WTC11 (cell line): Measurements from ENCODE around the gene CD9. TPM values are rescaled to one million over a fixed set of nuclear protein-coding genes. Genes with fewer than 3 reads are reported as not detected.

Experiments used
- ATAC-seq: fragments of 200-7000 bp; cut with Tn5 transposase; 2 replicates; pipeline ENCODE4 v1.10.0; 2021; ENCODE audit warnings: mild to moderate bottlenecking, moderate library complexity
- CTCF ChIA-PET: fragments of 300-600 bp; sonication (Branson Sonifier 250); formaldehyde crosslinking; loops from one replicate; lab custom pipeline; 2021; ENCODE audit warnings: antibody characterized with exemption; lab: Charles Lee
- POLR2A ChIA-PET: fragments of 350-600 bp; sonication (Branson Sonifier 250); formaldehyde crosslinking; loops from one replicate; lab custom pipeline; 2021; ENCODE audit warnings: antibody characterized with exemption; lab: Charles Lee
- DNase-seq: peaks from one replicate; pipeline ENCODE4 v3.0.0; 2021; ENCODE audit warnings: low spot score
- H3K27ac Mint-ChIP-seq: 2 replicates; pipeline ENCODE4 v1.8.0; 2021; ENCODE audit warnings: mixed read lengths
- H3K27me3 Mint-ChIP-seq: 2 replicates; pipeline ENCODE4 v1.8.0; 2021; ENCODE audit warnings: low read depth, mild to moderate bottlenecking, moderate library complexity, mixed read lengths
- H3K36me3 Mint-ChIP-seq: 2 replicates; pipeline ENCODE4 v1.8.0; 2021; ENCODE audit warnings: mixed read lengths
- H3K4me1 Mint-ChIP-seq: 2 replicates; pipeline ENCODE4 v1.8.0; 2022; ENCODE audit warnings: mixed read lengths
- H3K4me3 Mint-ChIP-seq: 2 replicates; pipeline ENCODE4 v1.8.0; 2021; ENCODE audit warnings: mild to moderate bottlenecking, moderate library complexity, mixed read lengths
- H3K9me3 Mint-ChIP-seq: 2 replicates; pipeline ENCODE4 v1.8.0; 2021; ENCODE audit warnings: mixed read lengths
- ATF1 ChIP-seq: sonication (generic); formaldehyde crosslinking; IDR thresholded peaks from 2 replicates; pipeline ENCODE4 v1.8.1; 2023; ENCODE audit warnings: mild to moderate bottlenecking, moderate library complexity, missing genetic modification reagents
- ATF6 ChIP-seq: sonication (generic); formaldehyde crosslinking; IDR thresholded peaks from 2 replicates; pipeline ENCODE4 v1.8.1; 2023; ENCODE audit warnings: mild to moderate bottlenecking, missing genetic modification reagents
- CDX4 ChIP-seq: fragments of 250-450 bp; sonication (Bioruptor Pico); IDR thresholded peaks from 2 replicates; pipeline ENCODE4 v1.9.0; 2021; ENCODE audit warnings: moderate library complexity, mild to moderate bottlenecking, inconsistent platforms, borderline replicate concordance
- CREB1 ChIP-seq: sonication (generic); formaldehyde crosslinking; IDR thresholded peaks from 2 replicates; pipeline ENCODE4 v1.8.0; 2023; ENCODE audit warnings: mild to moderate bottlenecking, missing genetic modification reagents
- ELF4 ChIP-seq: sonication (generic); formaldehyde crosslinking; IDR thresholded peaks from 2 replicates; pipeline ENCODE4 v1.8.1; 2022; ENCODE audit warnings: low read depth, mild to moderate bottlenecking, moderate library complexity, missing genetic modification reagents
- EMX1 ChIP-seq: fragments of 250-450 bp; sonication (Bioruptor Pico); IDR thresholded peaks from 2 replicates; pipeline ENCODE4 v1.8.0; 2021; ENCODE audit warnings: mild to moderate bottlenecking
- ESRRA ChIP-seq: sonication (generic); formaldehyde crosslinking; IDR thresholded peaks from 2 replicates; pipeline ENCODE4 v1.8.1; 2022; ENCODE audit warnings: mild to moderate bottlenecking, missing genetic modification reagents, borderline replicate concordance
- ETV6 ChIP-seq: sonication (generic); formaldehyde crosslinking; IDR thresholded peaks from 2 replicates; pipeline ENCODE4 v1.8.1; 2022; ENCODE audit warnings: mild to moderate bottlenecking, missing genetic modification reagents
- FOXP1 ChIP-seq: sonication (generic); formaldehyde crosslinking; IDR thresholded peaks from 2 replicates; pipeline ENCODE4 v1.8.0; 2022; ENCODE audit warnings: missing genetic modification reagents, mild to moderate bottlenecking, moderate library complexity, borderline replicate concordance
- FOXP4 ChIP-seq: sonication (generic); formaldehyde crosslinking; IDR thresholded peaks from 2 replicates; pipeline ENCODE4 v1.8.0; 2022; ENCODE audit warnings: mild to moderate bottlenecking, missing genetic modification reagents
- IRF1 ChIP-seq: sonication (generic); formaldehyde crosslinking; IDR thresholded peaks from 2 replicates; pipeline ENCODE4 v1.8.0; 2023; ENCODE audit warnings: missing genetic modification reagents
- KAT7 ChIP-seq: sonication (generic); formaldehyde crosslinking; IDR thresholded peaks from 2 replicates; pipeline ENCODE4 v1.8.1; 2023; ENCODE audit warnings: missing genetic modification reagents, mild to moderate bottlenecking, borderline replicate concordance
- MAX ChIP-seq: sonication (generic); formaldehyde crosslinking; IDR thresholded peaks from 2 replicates; pipeline ENCODE4 v1.8.0; 2022; ENCODE audit warnings: mild to moderate bottlenecking, missing genetic modification reagents
- MXD4 ChIP-seq: fragments of 250-450 bp; sonication (Bioruptor Pico); IDR thresholded peaks from 2 replicates; pipeline ENCODE4 v1.8.0; 2021; ENCODE audit warnings: mild to moderate bottlenecking, moderate library complexity, borderline replicate concordance
- MYBL2 ChIP-seq: sonication (generic); formaldehyde crosslinking; IDR thresholded peaks from 2 replicates; pipeline ENCODE4 v1.8.1; 2023; ENCODE audit warnings: mild to moderate bottlenecking, moderate library complexity, missing genetic modification reagents
- RELA ChIP-seq: sonication (generic); formaldehyde crosslinking; IDR thresholded peaks from 2 replicates; pipeline ENCODE4 v1.8.1; 2022; ENCODE audit warnings: missing genetic modification reagents, mild to moderate bottlenecking, borderline replicate concordance
- TEAD1 ChIP-seq: sonication (generic); formaldehyde crosslinking; IDR thresholded peaks from 2 replicates; pipeline ENCODE4 v1.8.0; 2022; ENCODE audit warnings: mild to moderate bottlenecking, missing genetic modification reagents
- TP53 ChIP-seq: sonication (generic); formaldehyde crosslinking; IDR thresholded peaks from 2 replicates; pipeline ENCODE4 v1.8.1; 2023; ENCODE audit warnings: mild to moderate bottlenecking, missing genetic modification reagents
- USF2 ChIP-seq: sonication (generic); formaldehyde crosslinking; IDR thresholded peaks from 2 replicates; pipeline ENCODE4 v1.8.1; 2023; ENCODE audit warnings: mild to moderate bottlenecking, missing genetic modification reagents, moderate library complexity
- ZBTB21 ChIP-seq: sonication (generic); formaldehyde crosslinking; IDR thresholded peaks from 2 replicates; pipeline ENCODE4 v1.8.1; 2023; ENCODE audit warnings: mild to moderate bottlenecking, missing genetic modification reagents, borderline replicate concordance
- ZBTB43 ChIP-seq: sonication (generic); formaldehyde crosslinking; IDR thresholded peaks from 2 replicates; pipeline ENCODE4 v1.8.1; 2023; ENCODE audit warnings: mild to moderate bottlenecking, missing genetic modification reagents
- ZNF121 ChIP-seq: sonication (generic); formaldehyde crosslinking; IDR thresholded peaks from 2 replicates; pipeline ENCODE4 v1.8.0; 2023; ENCODE audit warnings: missing genetic modification reagents
- ZNF263 ChIP-seq: sonication (generic); formaldehyde crosslinking; IDR thresholded peaks from 2 replicates; pipeline ENCODE4 v1.8.1; 2022; ENCODE audit warnings: low read depth, mild to moderate bottlenecking, moderate library complexity, missing genetic modification reagents
- ZNF671 ChIP-seq: fragments of 250-450 bp; sonication (Bioruptor Pico); IDR thresholded peaks from 2 replicates; pipeline ENCODE4 v1.8.0; 2021; ENCODE audit warnings: mild to moderate bottlenecking
- ZSCAN18 ChIP-seq: fragments of 250-450 bp; sonication (Bioruptor Pico); IDR thresholded peaks from 2 replicates; pipeline ENCODE4 v2.1.2; 2022; ENCODE audit warnings: mild to moderate bottlenecking, moderate library complexity
- total RNA-seq: library from RNA; stranded (reverse); gene quantifications from 3 replicates; pipeline ENCODE4 v1.2.3, GENCODE V29; 2021

The CD9 gene
- total RNA-seq, 1 experiment from 2014 or later = 260 TPM

GRCh38 chr12:6203601-6204000 is 3.4 kb downstream of the CD9 start (continued):
- TF ChIP-seq ATF6 (CRISPR knock-in tag) (no peak), CREB1 (no peak), FOXP4 (CRISPR knock-in tag) (no peak), KAT7 (CRISPR knock-in tag) (no peak), ESRRA (CRISPR knock-in tag) (no peak), TP53 (no peak), TEAD1 (no peak), FOXP1 (no peak), ELF4 (no peak)
- TF ChIP-seq, all 79 proteins: peak for 0

- POLR2A ChIA-PET = interaction anchor here (0.8 to 2.3 kb wide), 2 partner anchors 10 to 20 kb away, joined by 4 to 25 read pairs; no protein-coding TSS in a partner anchor
- H3K4me3 Mint-ChIP-seq = peak overlapping the region; percentile 33
- DNase-seq (no peak), ATAC-seq (no peak; the same call in 1 of the 2 replicates)
- peaks cover 83% of the 10 kb centered on the region for H3K4me1 Mint-ChIP-seq
- CTCF ChIA-PET = interaction anchor here (0.8 to 16.4 kb wide), 8 partner anchors 8 to 137 kb away, joined by 3 to 431 read pairs (median 8); no protein-coding TSS in a partner anchor
- no peaks in the 10 kb centered on the region for H3K27me3 Mint-ChIP-seq
- peak overlapping the region; percentile 98 for H3K27ac Mint-ChIP-seq
- H3K9me3 Mint-ChIP-seq = no peaks in the 10 kb centered on the region
- peaks cover 34% of the 10 kb centered on the region for H3K36me3 Mint-ChIP-seq
- TF ChIP-seq ZNF263 (CRISPR knock-in tag) = no peak
- no peak for TF ChIP-seq CDX4 (CRISPR knock-in tag)
- no peak for TF ChIP-seq ZBTB43 (CRISPR knock-in tag)
- TF ChIP-seq USF2 (CRISPR knock-in tag) = no peak
- TF ChIP-seq EMX1 (CRISPR knock-in tag) = no peak
- TF ChIP-seq MXD4 = no peak
- no peak for TF ChIP-seq ZNF121 (CRISPR knock-in tag)
- 0 out of 2 replicates have a peak, but pooled peaks have one; percentile 11 for TF ChIP-seq ZSCAN18 (CRISPR knock-in tag)
- no peak for TF ChIP-seq IRF1 (CRISPR knock-in tag)
- 0 out of 2 replicates have a peak, but pooled peaks have one; percentile 35 for TF ChIP-seq MYBL2
- no peak for TF ChIP-seq ETV6 (CRISPR knock-in tag)
- no peak for TF ChIP-seq RELA (CRISPR knock-in tag)
- no peak for TF ChIP-seq ZNF671 (CRISPR knock-in tag)
- 0 out of 2 replicates have a peak, but pooled peaks have one; percentile 5 for TF ChIP-seq ZBTB21 (CRISPR knock-in tag)
- no peak for TF ChIP-seq MAX (CRISPR knock-in tag)
- TF ChIP-seq ATF1 (CRISPR knock-in tag) = no peak
These were observed 4.4 kb downstream of the CD9 start for GRCh38 chr12:6204533-6205143.
